ENCODE measurements around the gene GPX4. TPM values are rescaled to one million over a fixed set of nuclear protein-coding genes. Genes with fewer than 3 reads are reported as not detected.

The GPX4 gene
- total RNA-seq, 6 experiments from 2014 or later: 204 to 389 (median 212) TPM

- Histone ChIP-seq H3K27ac (no peak overlapping the region), H3K4me3 (no peak overlapping the region), H3K27me3 (peaks cover 0 to 6% of the 10 kb centered on the region in 2 donors), H3K4me1 (peaks cover 0 to 6% (median 0%) of the 10 kb centered on the region in 4 donors), H3K36me3 (no peaks in the 10 kb centered on the region), H3K9me3 (no peaks in the 10 kb centered on the region)
- TF ChIP-seq POLR2A (IDR thresholded peaks at IDR 0.05) (no peak), CTCF (IDR thresholded peaks at IDR 0.05) (peak; percentile 74 to 83 (median 76))
- ATAC-seq: peak; percentile 73 to 77 (median 76)
- WGBS (ENCODE audit: insufficient coverage, low coverage, low lambda C conversion rate, missing lambda C conversion rate): 19% methylated on average over 14 of the region's 60 CpGs
- DNase-seq: peak in 2 of 3 donors; percentile 78 to 79
- intact Hi-C loops (cut with DNase I): no loop called here
Observed at GRCh38 chr19:1064661-1065605, 38.9 kb upstream of the GPX4 start.

DNA sequence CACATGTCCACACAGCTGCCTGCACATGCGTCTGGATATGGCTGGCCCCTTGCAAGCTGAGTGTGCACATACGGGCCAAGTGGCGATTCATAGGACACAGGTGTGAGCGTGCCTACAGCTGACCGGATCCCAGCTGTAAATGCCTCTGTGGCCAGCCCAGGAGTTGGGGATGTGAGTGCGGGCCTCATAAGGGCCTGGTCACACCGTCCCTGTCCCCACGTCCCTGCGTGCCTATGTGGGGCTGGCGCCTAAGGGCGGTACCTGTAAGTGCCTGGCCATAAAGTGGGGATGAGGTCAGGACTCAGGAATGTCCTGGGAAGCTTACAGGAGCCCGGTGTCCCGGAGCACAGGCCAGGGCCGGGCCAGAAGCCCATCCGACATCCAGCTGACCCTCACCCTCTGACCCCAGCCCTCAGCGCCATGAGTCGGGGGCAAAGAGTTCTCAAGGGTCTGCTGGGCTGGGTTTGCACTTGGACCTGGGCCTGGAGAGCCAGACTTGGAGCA lies 38.1 kb upstream of the GPX4 start:
- TF ChIP-seq CTCF (IDR thresholded peaks at IDR 0.05) (no peak), POLR2A (IDR thresholded peaks at IDR 0.05) (no peak)
- WGBS (ENCODE audit: insufficient coverage, low coverage, low lambda C conversion rate, missing lambda C conversion rate): 52% methylated on average over 4 of the region's 17 CpGs
- DNase-seq: peak in 1 of 3 donors; percentile 53
- H3K4me3 ChIP-seq: no peak overlapping the region
- H3K36me3 ChIP-seq: no peaks in the 10 kb centered on the region
- intact Hi-C loops (cut with DNase I): no loop called here
- H3K27me3 ChIP-seq: peaks cover 0 to 14% of the 10 kb centered on the region in 2 donors
- no peaks in the 10 kb centered on the region for H3K9me3 ChIP-seq
- ATAC-seq: no peak
- no peak overlapping the region for H3K27ac ChIP-seq
- H3K4me1 ChIP-seq: peaks cover 0 to 6% (median 0%) of the 10 kb centered on the region in 4 donors

DNA sequence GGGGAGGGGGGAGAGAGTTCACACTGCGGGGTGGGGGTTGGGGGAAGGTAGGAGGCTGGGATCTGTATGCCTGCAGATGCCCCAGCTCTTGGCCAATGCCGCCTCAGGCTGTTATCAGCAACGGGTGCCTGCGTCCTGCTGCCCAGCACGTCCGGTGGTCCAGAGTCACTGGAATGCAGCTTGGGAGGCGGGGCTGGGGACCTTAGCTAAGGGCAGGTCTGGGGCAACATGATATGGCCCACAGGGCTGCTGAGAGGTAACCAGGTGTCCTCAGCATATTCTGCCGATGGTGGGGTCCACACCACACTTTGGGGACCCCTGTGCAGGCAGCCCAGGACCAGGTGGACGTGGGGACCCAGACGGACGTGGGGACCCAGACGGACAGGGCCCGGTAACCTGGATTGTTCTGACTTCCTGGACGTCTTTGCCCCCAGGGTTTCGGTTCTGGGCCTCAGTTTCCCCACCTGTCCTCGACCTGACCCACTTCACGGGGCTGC lies 37.5 kb upstream of the GPX4 start:
- WGBS (ENCODE audit: insufficient coverage, low coverage, low lambda C conversion rate, missing lambda C conversion rate): 24% methylated on average over 3 of the region's 17 CpGs
- Histone ChIP-seq H3K36me3 (no peaks in the 10 kb centered on the region), H3K27me3 (peaks cover 0 to 19% of the 10 kb centered on the region in 2 donors), H3K4me1 (peaks cover 0 to 6% (median 0%) of the 10 kb centered on the region in 4 donors), H3K9me3 (no peaks in the 10 kb centered on the region), H3K4me3 (no peak overlapping the region), H3K27ac (no peak overlapping the region)
- intact Hi-C loops (cut with DNase I): no loop called here
- ATAC-seq (no peak), DNase-seq (peak in 2 of 3 donors; percentile 33 to 49)
- no peak for TF ChIP-seq POLR2A (IDR thresholded peaks at IDR 0.05)
- TF ChIP-seq CTCF (IDR thresholded peaks at IDR 0.05): no peak

- H3K36me3 ChIP-seq: no peaks in the 10 kb centered on the region
- peaks cover 0 to 9% (median 0%) of the 10 kb centered on the region in 4 donors for H3K4me1 ChIP-seq
- peak within 1 kb of the TSS; percentile 53 to 66 (median 62) for H3K27ac ChIP-seq
- H3K9me3 ChIP-seq: no peaks in the 10 kb centered on the region
- TF ChIP-seq POLR2A (IDR thresholded peaks at IDR 0.05) (peak; percentile 24), CTCF (IDR thresholded peaks at IDR 0.05) (no peak)
- peak in 2 of 3 donors; percentile 71 to 76 for DNase-seq
- intact Hi-C loops (cut with DNase I): no loop called here
- WGBS (ENCODE audit: insufficient coverage, low coverage, low lambda C conversion rate, missing lambda C conversion rate): 10% methylated on average over 2 of the region's 61 CpGs
- peak; percentile 9 to 45 (median 17) for ATAC-seq
- H3K27me3 ChIP-seq: peaks cover 0 to 19% of the 10 kb centered on the region in 2 donors
- H3K4me3 ChIP-seq: peak within 1 kb of the TSS; percentile 33 to 51 (median 35)
Observed at GRCh38 chr19:1066748-1067340, 37.0 kb upstream of the GPX4 start, which contains the start of gene ARHGAP45. Gene ARHGAP45, plus strand, starts transcription at chr19:1067167. Its CDS starts 239 bp downstream, at chr19:1067406.
